HEK293T (cell line): ENCODE measurements around the gene RPH3AL.

Source experiments
- CTCF ChIA-PET: fragments of 350-600 bp; formaldehyde crosslinking; extraction: SDS; loops from one replicate; lab custom pipeline; 2021; ENCODE audit warnings: antibody characterized with exemption, inconsistent platforms; lab: Yijun Ruan, JAX
- POLR2A ChIA-PET: fragments of 350-600 bp; formaldehyde crosslinking; extraction: SDS; loops from one replicate; lab custom pipeline; 2020; ENCODE audit warnings: antibody characterized with exemption, inconsistent platforms; lab: Yijun Ruan, JAX
- DNase-seq: peaks from one replicate; pipeline ENCODE4 v3.0.0; 2012; ENCODE audit warnings: mixed read lengths; ENCODE audit errors: extremely low spot score
- ARNT ChIP-seq: fragments of 450-650 bp; IDR thresholded peaks from 2 replicates; pipeline ENCODE4 v1.6.1; 2017; ENCODE audit warnings: mild to moderate bottlenecking
- BHLHE40 ChIP-seq: fragments of 450-650 bp; IDR thresholded peaks from 2 replicates; pipeline ENCODE4 v1.6.1; 2016; ENCODE audit warnings: mild to moderate bottlenecking, moderate library complexity, borderline replicate concordance
- CTBP1 ChIP-seq: fragments of 450-650 bp; IDR thresholded peaks from 2 replicates; pipeline ENCODE4 v1.6.1; 2016; ENCODE audit warnings: borderline replicate concordance
- ELF4 ChIP-seq: fragments of 450-650 bp; IDR thresholded peaks from 2 replicates; pipeline ENCODE4 v1.6.1; 2017; ENCODE audit warnings: antibody characterized with exemption
- FOXA1 ChIP-seq: fragments of 450-650 bp; IDR thresholded peaks from 2 replicates; pipeline ENCODE4 v1.6.1; 2016; ENCODE audit warnings: mild to moderate bottlenecking
- FOXK2 ChIP-seq: fragments of 450-650 bp; IDR thresholded peaks from 2 replicates; pipeline ENCODE4 v1.6.1; 2016; ENCODE audit warnings: mild to moderate bottlenecking
- FOXM1 ChIP-seq: fragments of 450-650 bp; IDR thresholded peaks from 2 replicates; pipeline ENCODE4 v1.6.1; 2017; ENCODE audit warnings: mild to moderate bottlenecking, borderline replicate concordance
- HDGF ChIP-seq: fragments of 450-650 bp; IDR thresholded peaks from 2 replicates; pipeline ENCODE4 v1.6.1; 2017; ENCODE audit warnings: antibody characterized with exemption, borderline replicate concordance
- L3MBTL2 ChIP-seq: fragments of 450-650 bp; conservative IDR thresholded peaks from 2 replicates; pipeline ENCODE4 v1.6.1; 2016; ENCODE audit warnings: mild to moderate bottlenecking
- LEF1 ChIP-seq: fragments of 450-650 bp; IDR thresholded peaks from 2 replicates; pipeline ENCODE4 v1.6.1; 2017; ENCODE audit warnings: mild to moderate bottlenecking, borderline replicate concordance
- NFRKB ChIP-seq: fragments of 450-650 bp; IDR thresholded peaks from 2 replicates; pipeline ENCODE4 v1.6.1; 2016; ENCODE audit warnings: mild to moderate bottlenecking, moderate library complexity
- PKNOX1 ChIP-seq: fragments of 450-650 bp; IDR thresholded peaks from 2 replicates; pipeline ENCODE4 v1.6.1; 2016
- SP1 ChIP-seq: fragments of 450-650 bp; IDR thresholded peaks from 2 replicates; pipeline ENCODE4 v1.6.1; 2017
- SUZ12 ChIP-seq: fragments of 450-650 bp; IDR thresholded peaks from 2 replicates; pipeline ENCODE4 v1.6.1; 2016; ENCODE audit warnings: mild to moderate bottlenecking
- TARDBP ChIP-seq: fragments of 450-650 bp; IDR thresholded peaks from 2 replicates; pipeline ENCODE4 v1.6.1; 2016
- ZNF384 ChIP-seq: fragments of 450-650 bp; IDR thresholded peaks from 2 replicates; pipeline ENCODE4 v1.6.1; 2016

RPH3AL gene

GRCh38 chr17:179066-179432 lies 173.6 kb downstream of the RPH3AL start:
- ChIA-PET CTCF (interaction anchor here (0.6 kb wide), 1 partner anchor 130 kb away, joined by 3 read pairs; no protein-coding TSS in a partner anchor), POLR2A (no interaction called here)
- TF ChIP-seq HDGF (no peak), SP1 (no peak), FOXM1 (no peak), L3MBTL2 (no peak), PKNOX1 (no peak), LEF1 (no peak), FOXK2 (no peak), BHLHE40 (no peak), NFRKB (no peak), ARNT (no peak)
- no peak for DNase-seq

- ChIA-PET POLR2A (no interaction called here), CTCF (no interaction called here)
- DNase-seq: no peak
- TF ChIP-seq SUZ12 (no peak), L3MBTL2 (no peak), FOXK2 (no peak), NFRKB (no peak)
Observed at GRCh38 chr17:178292-179065, 174.1 kb downstream of the RPH3AL start.

DNA sequence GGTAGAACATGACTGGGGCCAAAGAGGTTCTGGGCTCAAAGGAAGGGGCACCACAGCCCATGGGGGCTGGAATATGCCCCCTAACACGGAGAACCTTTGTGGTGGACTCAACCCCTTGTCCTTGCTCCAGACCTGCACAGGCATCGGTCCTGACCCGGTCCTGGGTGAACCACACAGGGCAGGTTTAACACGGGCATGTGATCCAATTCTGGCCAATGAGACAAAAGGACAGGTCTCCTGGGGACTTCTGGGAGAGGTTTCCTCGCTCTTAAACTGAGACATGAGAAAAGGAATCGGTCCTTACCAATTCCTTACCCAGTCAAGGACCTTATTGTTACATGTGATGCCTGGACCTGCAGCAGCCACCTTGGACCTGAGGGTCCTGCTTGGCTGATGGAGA lies 174.8 kb downstream of the RPH3AL start:
- ChIA-PET CTCF (no interaction called here), POLR2A (no interaction called here)
- DNase-seq: no peak
- TF ChIP-seq BHLHE40 (no peak), CTBP1 (no peak), L3MBTL2 (no peak), SUZ12 (no peak), LEF1 (no peak), PKNOX1 (no peak), TARDBP (no peak), ZNF384 (no peak), NFRKB (no peak), ARNT (no peak), FOXM1 (no peak)

GRCh38 chr17:177155-177554 lies 175.5 kb downstream of the RPH3AL start:
- TF ChIP-seq BHLHE40 (no peak), SP1 (no peak), ELF4 (no peak)
- DNase-seq: no peak
- ChIA-PET POLR2A (no interaction called here), CTCF (no interaction called here)

DNA sequence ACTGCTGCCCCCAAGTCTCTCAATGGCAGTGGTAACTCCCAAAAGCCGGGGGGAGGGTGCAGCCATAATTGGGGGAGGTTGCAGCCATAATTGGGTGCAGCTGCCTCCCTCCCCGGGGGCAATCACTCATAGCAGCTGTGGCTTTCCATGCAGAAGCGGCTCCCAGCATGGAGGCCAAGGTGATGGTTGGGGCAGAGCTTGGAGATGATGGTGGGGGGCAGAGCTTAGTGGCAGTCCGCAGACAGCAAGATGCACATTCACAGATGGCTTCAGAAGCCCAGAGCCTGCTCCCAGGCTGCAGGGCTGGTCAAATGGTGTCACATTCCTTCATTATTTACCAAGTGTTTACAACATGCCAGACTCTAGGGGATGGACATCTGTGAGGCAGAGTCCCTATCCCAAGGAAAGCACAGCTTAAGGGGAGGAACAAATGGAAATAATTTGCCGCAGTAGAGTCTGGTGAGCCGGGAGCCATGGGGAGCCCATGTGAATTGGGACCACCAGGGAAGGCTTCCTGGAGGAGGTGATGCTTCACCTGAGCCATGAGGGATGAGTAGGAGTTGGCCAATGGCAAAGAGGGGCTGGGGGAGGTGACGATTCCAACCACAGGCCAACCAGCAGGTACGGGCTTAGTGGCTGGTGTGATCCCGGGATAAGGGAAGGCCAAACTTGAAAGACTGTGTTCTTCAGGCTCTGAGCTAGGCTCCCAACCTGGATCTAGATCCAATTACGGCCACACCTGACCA lies 179.3 kb downstream of the RPH3AL start:
- ChIA-PET CTCF (interaction anchor here (0.6 to 1.7 kb wide), 3 partner anchors 8 to 492 kb away, joined by 3 to 6 read pairs (median 3); no protein-coding TSS in a partner anchor), POLR2A (no interaction called here)
- DNase-seq: no peak
- TF ChIP-seq SP1: no peak

GRCh38 chr17:172401-172800 lies 180.2 kb downstream of the RPH3AL start:
- DNase-seq: no peak
- POLR2A ChIA-PET: no interaction called here
- TF ChIP-seq FOXK2 (no peak), L3MBTL2 (no peak), HDGF (no peak), BHLHE40 (no peak), TARDBP (no peak), NFRKB (no peak), PKNOX1 (no peak), CTBP1 (no peak), LEF1 (no peak), ZNF384 (no peak), SUZ12 (no peak), ELF4 (no peak), FOXA1 (no peak)
- CTCF ChIA-PET: no interaction called here

DNA sequence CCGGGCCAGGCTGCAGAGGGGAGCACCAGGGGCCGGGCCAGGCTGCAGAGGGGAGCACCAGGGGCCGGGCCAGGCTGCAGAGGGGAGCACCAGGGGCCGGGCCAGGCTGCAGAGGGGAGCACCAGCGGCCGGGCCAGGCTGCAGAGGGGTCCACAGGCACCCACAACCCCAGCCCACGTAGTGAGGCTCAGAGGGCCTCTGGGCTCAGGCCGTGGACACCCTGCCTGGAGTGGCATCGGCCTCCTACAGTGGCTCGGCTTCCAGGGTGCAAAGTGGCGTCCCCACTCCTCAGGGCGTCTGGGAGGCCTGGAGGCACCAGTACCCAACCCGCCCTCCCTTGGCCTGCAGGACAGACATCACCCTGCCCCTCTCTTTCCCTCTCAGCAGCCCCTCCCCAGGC lies 180.7 kb downstream of the RPH3AL start:
- DNase-seq: no peak
- TF ChIP-seq FOXA1: no peak
- TF ChIP-seq BHLHE40: no peak
- no peak for TF ChIP-seq ELF4
- TF ChIP-seq HDGF: no peak
- TF ChIP-seq FOXK2: no peak
- no peak for TF ChIP-seq FOXM1
- ChIA-PET POLR2A (no interaction called here), CTCF (no interaction called here)
